ENCODE results near the gene PARD3B.

Gene PARD3B

DNA sequence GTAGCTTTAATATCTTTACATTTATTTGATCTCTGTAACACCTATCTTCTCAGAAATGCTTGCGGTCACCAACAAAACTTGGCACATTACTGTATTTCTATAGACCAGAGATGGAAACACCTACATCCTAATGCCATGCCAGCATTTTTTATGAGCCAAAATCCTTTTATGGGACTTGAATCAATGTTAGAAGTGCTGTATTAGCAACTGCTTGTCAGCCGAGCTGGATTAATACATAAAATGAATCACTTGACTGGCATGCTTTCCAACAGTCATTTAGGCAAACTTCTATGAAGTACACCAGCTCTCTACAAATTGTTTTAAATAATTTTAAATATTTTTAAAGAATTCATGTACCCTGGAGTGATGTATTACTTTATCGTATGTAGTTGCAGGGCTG is 864.1 kb downstream of the PARD3B start:
- no peak for DNase-seq (ENCODE audit: extremely low read depth in 1 of 2, low read depth in 1 of 2)

DNA sequence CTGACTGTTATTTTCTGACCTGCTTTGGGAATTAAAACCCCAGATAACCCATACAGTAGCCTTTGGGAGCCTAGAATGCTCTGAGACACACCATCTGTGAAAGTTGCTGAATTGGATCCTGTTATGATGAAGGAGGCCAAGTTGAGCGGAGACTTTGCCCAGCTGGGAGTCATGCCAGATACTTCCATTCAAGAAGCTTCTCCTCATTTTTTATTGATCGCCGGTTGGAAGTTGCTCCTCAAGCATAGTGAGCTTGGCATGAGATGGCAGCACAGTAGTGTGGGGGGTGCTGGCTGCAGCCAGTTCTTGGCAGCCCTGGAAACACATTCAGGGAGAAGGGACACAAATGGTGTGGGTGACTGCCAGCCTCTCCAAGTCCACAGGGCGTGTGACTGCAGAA is 866.3 kb downstream of the PARD3B start:
- no peak for DNase-seq (ENCODE audit: extremely low read depth in 1 of 2, low read depth in 1 of 2)

DNA sequence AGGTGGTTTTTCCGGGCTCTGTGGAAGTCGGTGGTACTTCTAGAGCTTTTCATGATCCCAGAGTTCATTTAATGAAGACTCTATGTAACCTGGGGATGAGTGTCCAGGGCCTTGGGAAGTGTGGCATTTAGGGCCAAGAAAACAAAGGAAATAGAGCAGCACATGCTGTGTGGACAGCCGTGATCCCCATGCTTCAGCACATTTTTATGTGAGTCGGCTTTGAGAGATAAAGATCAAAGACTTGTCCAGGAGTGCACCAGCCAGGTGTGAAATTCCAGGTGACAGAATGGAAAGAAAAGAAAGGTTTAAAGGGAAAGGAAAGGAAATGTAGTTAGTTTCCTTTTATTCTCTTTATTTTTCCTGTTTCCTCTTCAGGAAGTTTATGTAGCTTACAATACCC is 879.1 kb downstream of the PARD3B start:
- DNase-seq (ENCODE audit: extremely low read depth in 1 of 2, low read depth in 1 of 2) = no peak

GRCh38 chr2:205425102-205425501 is 879.8 kb downstream of the PARD3B start:
- DNase-seq (ENCODE audit: extremely low read depth in 1 of 2, low read depth in 1 of 2) = no peak

DNA sequence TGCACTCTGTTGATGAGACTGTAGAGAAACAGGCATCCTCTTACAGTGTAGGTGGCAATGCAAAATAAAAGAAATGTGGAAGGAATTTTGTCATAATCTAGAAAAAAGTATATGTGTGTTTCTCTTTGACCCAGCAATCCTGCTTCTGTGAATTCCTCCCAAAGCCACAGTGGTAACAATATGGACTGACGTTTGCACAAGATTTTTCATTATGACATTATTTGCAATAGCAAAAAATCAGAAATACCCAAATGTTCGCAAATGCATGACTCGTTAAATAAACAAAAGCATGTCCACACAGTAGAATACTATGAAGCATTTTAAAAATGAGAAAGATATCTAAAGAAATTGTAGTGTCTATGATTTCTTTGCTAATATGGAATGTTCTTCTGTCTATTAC is 881.8 kb downstream of the PARD3B start:
- DNase-seq (ENCODE audit: extremely low read depth in 1 of 2, low read depth in 1 of 2) = no peak

- DNase-seq (ENCODE audit: extremely low read depth in 1 of 2, low read depth in 1 of 2) = no peak
These were observed 883.5 kb downstream of the PARD3B start for GRCh38 chr2:205428811-205429210.

DNA sequence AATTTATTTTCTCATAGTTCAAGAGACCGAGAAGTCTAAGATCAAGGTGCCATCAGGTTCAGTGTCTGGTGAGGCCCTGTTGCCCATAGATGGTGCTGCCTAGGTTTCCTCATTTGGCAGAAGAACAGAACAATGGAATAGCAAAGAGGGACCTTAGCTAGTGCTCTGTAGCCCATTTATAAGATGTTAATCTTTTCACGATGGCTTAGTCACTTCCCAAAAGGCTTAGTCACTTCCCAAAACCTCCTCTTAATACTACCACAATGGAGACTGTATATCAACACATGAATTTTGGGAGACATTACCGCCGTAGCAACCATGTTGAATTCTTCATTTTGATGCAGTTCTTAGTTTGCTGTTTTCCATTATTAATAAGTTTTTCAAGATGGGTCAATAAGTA is 890.7 kb downstream of the PARD3B start:
- no peak for DNase-seq (ENCODE audit: extremely low read depth in 1 of 2, low read depth in 1 of 2)

DNA sequence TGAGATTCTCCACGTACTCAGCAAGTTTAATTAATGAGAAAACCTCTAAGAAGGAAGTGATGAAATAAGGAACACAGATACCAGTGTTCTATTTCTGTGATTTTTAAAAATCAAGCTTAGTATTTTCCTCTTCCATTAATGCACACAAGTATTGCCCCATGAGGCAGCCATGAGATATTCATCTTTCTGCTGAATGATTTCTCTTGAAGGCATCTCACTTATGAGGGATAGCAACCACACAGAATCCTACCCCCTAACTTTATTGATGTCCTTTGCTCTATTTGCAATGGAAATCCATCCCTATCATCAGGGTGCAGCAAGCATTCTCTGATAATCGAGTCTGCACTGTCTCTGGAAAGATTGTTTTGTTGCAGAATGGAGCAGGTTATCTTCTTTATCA is 893.0 kb downstream of the PARD3B start:
- no peak for DNase-seq (ENCODE audit: extremely low read depth in 1 of 2, low read depth in 1 of 2)

- no peak for DNase-seq (ENCODE audit: extremely low read depth in 1 of 2, low read depth in 1 of 2)
These were observed 894.3 kb downstream of the PARD3B start for GRCh38 chr2:205439621-205440020.

GRCh38 chr2:205441524-205441923 is 896.2 kb downstream of the PARD3B start:
- DNase-seq (ENCODE audit: extremely low read depth in 1 of 2, low read depth in 1 of 2) = no peak

GRCh38 chr2:205448189-205448588 is 902.9 kb downstream of the PARD3B start:
- no peak for DNase-seq (ENCODE audit: extremely low read depth in 1 of 2, low read depth in 1 of 2)

GRCh38 chr2:205451901-205452512 is 906.7 kb downstream of the PARD3B start:
- DNase-seq (ENCODE audit: extremely low read depth in 1 of 2, low read depth in 1 of 2) = no peak

DNA sequence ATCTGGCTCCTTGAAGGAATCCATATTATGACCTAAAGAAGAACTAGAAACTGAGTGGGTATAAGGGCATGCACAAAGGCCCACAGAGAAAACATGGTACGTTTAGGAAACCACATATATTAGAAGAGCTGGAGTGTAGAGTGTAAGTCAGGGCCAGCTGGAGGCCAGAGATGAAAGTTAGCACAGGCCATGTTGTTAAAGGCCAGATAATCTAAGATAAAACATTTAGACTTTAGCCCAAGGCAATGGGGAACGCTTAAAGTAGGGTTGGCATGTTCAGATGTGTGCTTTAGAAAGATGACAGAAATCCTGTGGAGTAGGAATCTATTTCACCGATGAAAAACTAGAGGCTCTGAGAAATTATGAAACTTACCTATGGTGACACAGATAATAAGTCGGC is 907.9 kb downstream of the PARD3B start:
- no peak for DNase-seq (ENCODE audit: extremely low read depth in 1 of 2, low read depth in 1 of 2)

GRCh38 chr2:205456682-205457081 is 911.4 kb downstream of the PARD3B start:
- DNase-seq (ENCODE audit: extremely low read depth in 1 of 2, low read depth in 1 of 2) = no peak

- no peak for DNase-seq (ENCODE audit: extremely low read depth in 1 of 2, low read depth in 1 of 2)
These were observed 914.9 kb downstream of the PARD3B start for GRCh38 chr2:205460217-205460616.

- no peak for DNase-seq (ENCODE audit: extremely low read depth in 1 of 2, low read depth in 1 of 2)
These were observed 915.9 kb downstream of the PARD3B start for GRCh38 chr2:205461169-205461568.

GRCh38 chr2:205461678-205462665 is 916.7 kb downstream of the PARD3B start:
- no peak for DNase-seq (ENCODE audit: extremely low read depth in 1 of 2, low read depth in 1 of 2)

GRCh38 chr2:205462681-205463345 is 917.5 kb downstream of the PARD3B start:
- no peak for DNase-seq (ENCODE audit: extremely low read depth in 1 of 2, low read depth in 1 of 2)

DNA sequence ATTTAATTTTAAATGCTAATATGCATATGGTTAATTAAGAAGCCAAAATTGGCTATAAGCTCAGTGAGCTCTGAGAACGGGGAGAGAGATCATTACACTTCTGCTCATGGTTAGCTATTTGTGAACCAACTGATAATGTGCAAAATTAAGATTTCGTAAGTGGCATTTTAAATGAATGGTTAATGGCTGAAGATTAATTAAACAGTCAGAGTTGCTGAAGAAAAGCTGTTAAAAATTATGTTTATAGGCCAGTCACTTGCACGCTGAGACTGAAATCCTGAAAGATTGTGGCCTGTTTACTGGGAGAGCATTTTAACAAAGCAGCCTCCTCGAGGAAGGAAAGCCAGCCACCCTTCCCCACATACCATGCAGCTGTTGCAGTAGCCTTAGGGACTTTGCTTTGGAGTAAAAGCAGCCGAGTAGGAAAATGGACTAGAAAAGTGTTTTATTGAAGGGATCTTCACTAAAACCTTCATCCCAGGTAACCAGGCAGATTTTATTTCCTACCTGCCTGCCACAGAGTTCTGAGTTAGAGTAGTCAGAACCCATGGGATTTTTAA is 918.3 kb downstream of the PARD3B start:
- DNase-seq (ENCODE audit: extremely low read depth in 1 of 2, low read depth in 1 of 2) = no peak

GRCh38 chr2:205464681-205465080 is 919.4 kb downstream of the PARD3B start:
- no peak for DNase-seq (ENCODE audit: extremely low read depth in 1 of 2, low read depth in 1 of 2)

DNA sequence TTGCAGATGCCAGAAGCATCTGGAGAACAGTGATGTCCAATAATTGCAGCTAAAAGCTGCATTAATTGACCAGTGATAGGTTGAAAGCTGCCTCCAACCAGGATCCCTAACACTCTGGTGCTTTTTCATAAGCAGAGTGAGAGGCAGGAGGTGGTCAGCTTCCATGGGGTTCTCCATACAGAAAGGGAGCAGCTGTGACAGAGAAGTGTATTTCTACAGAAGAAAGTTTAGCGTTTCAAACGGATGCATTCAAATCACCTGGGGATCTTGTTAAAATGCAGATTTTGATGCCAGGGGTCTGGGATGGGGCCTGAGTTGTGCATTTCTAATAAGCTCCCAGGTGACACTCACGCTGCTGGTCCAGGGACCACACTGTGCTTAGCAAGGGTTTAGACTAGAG is 920.5 kb downstream of the PARD3B start:
- DNase-seq (ENCODE audit: extremely low read depth in 1 of 2, low read depth in 1 of 2) = no peak
